GM12878 (cell line): ENCODE measurements around the gene KLHL36. TPM values are rescaled to one million over a fixed set of nuclear protein-coding genes. Genes with fewer than 3 reads are reported as not detected.

Source experiments
- BMI1 ChIP-seq: fragments of 450-650 bp; IDR thresholded peaks from 2 replicates; pipeline ENCODE4 v1.6.1; 2016; ENCODE audit warnings: mild to moderate bottlenecking, moderate library complexity, borderline replicate concordance
- EGR1 ChIP-seq, 2 experiments: IDR thresholded peaks; 1 replicate in 1 of 2; 2 replicates in 1 of 2; pipeline ENCODE4 v1.6.1; 2011 to 2012; ENCODE audit warnings: low read depth in 2 of 2, low read length in 2 of 2, borderline replicate concordance in 1 of 2, mild to moderate bottlenecking in 1 of 2, moderate library complexity in 1 of 2
- ETV6 ChIP-seq, 2 experiments: fragments of 450-650 bp in 1 of 2; IDR thresholded peaks in 1 of 2; conservative IDR thresholded peaks in 1 of 2; 2 replicates each; pipeline ENCODE4 v1.6.1; 2014; ENCODE audit warnings: antibody characterized with exemption in 1 of 2, borderline replicate concordance in 1 of 2, low read depth in 1 of 2, mild to moderate bottlenecking in 1 of 2, moderate library complexity in 1 of 2
- EZH2 ChIP-seq: IDR thresholded peaks from 2 replicates; pipeline ENCODE4 v1.6.1; 2012; ENCODE audit warnings: low read depth, mild to moderate bottlenecking, control low read depth, inconsistent platforms, low read length, borderline replicate concordance; ENCODE audit not compliant: control insufficient read depth
- IKZF1 ChIP-seq: fragments of 450-650 bp; conservative IDR thresholded peaks from 2 replicates; pipeline ENCODE4 v1.6.1; 2017; ENCODE audit warnings: antibody characterized with exemption, mild to moderate bottlenecking
- JUNB ChIP-seq: IDR thresholded peaks from 2 replicates; pipeline ENCODE4 v1.6.1; 2016; ENCODE audit warnings: antibody characterized with exemption, mild to moderate bottlenecking
- MYC ChIP-seq: IDR thresholded peaks from 2 replicates; pipeline ENCODE4 v1.6.1; 2011; ENCODE audit warnings: mild to moderate bottlenecking, low read length, moderate library complexity, inconsistent platforms; ENCODE audit not compliant: insufficient read depth, insufficient replicate concordance, insufficient read length, severe bottlenecking
- PAX5 ChIP-seq: IDR thresholded peaks from 2 replicates; pipeline ENCODE4 v1.6.1; 2011; ENCODE audit warnings: low read depth, low read length, borderline replicate concordance
- PML ChIP-seq: IDR thresholded peaks from 2 replicates; pipeline ENCODE4 v1.6.1; 2012; ENCODE audit warnings: low read length, inconsistent platforms
- RCOR1 ChIP-seq: conservative IDR thresholded peaks from 2 replicates; pipeline ENCODE4 v1.6.1; 2012; ENCODE audit warnings: low read depth, low read length, improper control_type of control experiment
- SMAD5 ChIP-seq: IDR thresholded peaks from 2 replicates; pipeline ENCODE4 v1.6.1; 2016; ENCODE audit warnings: antibody characterized with exemption, low read depth
- SREBF2 ChIP-seq: IDR thresholded peaks from 2 replicates; pipeline ENCODE4 v1.6.1; 2012; ENCODE audit warnings: mild to moderate bottlenecking, low read length
- SRF ChIP-seq, 2 experiments: IDR thresholded peaks; 2 replicates each; pipeline ENCODE4 v1.6.1; 2011; ENCODE audit warnings: low read depth in 2 of 2, low read length in 2 of 2, mild to moderate bottlenecking in 1 of 2, moderate library complexity in 1 of 2
- STAT3 ChIP-seq: IDR thresholded peaks from 2 replicates; pipeline ENCODE4 v1.6.1; 2011; ENCODE audit warnings: low read depth, low read length, improper control_type of control experiment
- TCF7 ChIP-seq: IDR thresholded peaks from 2 replicates; pipeline ENCODE4 v1.6.1; 2014; ENCODE audit warnings: antibody characterized with exemption, borderline replicate concordance
- polyA plus RNA-seq, 11 experiments: library from polyadenylated mRNA; depleted of rRNA in 4 of 11; unstranded in 6 of 11; stranded (reverse) in 5 of 11; fragments of >200 nt; fragmentation: Nextera tagmentation in 4 of 11; fragmentation: Illumina TruSeq in 1 of 11; extraction: Ambion mirVana in 4 of 11; extraction: Trizol in 1 of 11; gene quantifications; 1 replicate in 1 of 11; 2 replicates in 10 of 11; pipeline versions ENCODE4 v1.2.1 to v1.2.3, GENCODE V29; 2011 to 2016; ENCODE audit warnings: inconsistent platforms in 2 of 11, missing spikeins in 2 of 11, low read depth in 1 of 11
- total RNA-seq, 4 experiments: library from RNA; depleted of rRNA in 3 of 4; stranded (reverse); fragments of >200 nt in 3 of 4; fragmentation: Illumina TruSeq in 1 of 4; extraction: Trizol in 1 of 4; gene quantifications; 2 replicates each; pipeline versions ENCODE4 v1.2.1 to v1.2.3, GENCODE V29; 2013 to 2021
- TF ChIP-seq, protein P1 (sequence below): fragments of 450-650 bp; formaldehyde crosslinking; IDR thresholded peaks from 2 replicates; pipeline ENCODE4 v1.4.0; 2022; ENCODE audit warnings: mild to moderate bottlenecking, moderate library complexity
- TF ChIP-seq, protein P2 (sequence below): fragments of 450-650 bp; IDR thresholded peaks from 2 replicates; pipeline ENCODE4 v1.6.1; 2017; ENCODE audit warnings: low read depth, mild to moderate bottlenecking, moderate library complexity
- TF ChIP-seq, protein P3 (sequence below): IDR thresholded peaks from 2 replicates; pipeline ENCODE4 v1.6.1; 2012; ENCODE audit warnings: low read depth, low read length, improper control_type of control experiment
- TF ChIP-seq, protein P4 (sequence below): IDR thresholded peaks from 2 replicates; pipeline ENCODE4 v1.6.1; 2011; ENCODE audit warnings: low read depth, low read length, improper control_type of control experiment, borderline replicate concordance
- TF ChIP-seq, protein P5 (sequence below): fragments of 450-650 bp; IDR thresholded peaks from 2 replicates; pipeline ENCODE4 v1.6.1; 2018; ENCODE audit warnings: borderline replicate concordance, mild to moderate bottlenecking; ENCODE audit not compliant: partially characterized antibody

KLHL36 gene
- total and polyA plus RNA-seq, 10 of the 15 experiments (the other 5 are each of a cell fraction or from before 2014, with no cell fraction given), result 2.6 to 45.3 (median 16.8) TPM

DNA sequence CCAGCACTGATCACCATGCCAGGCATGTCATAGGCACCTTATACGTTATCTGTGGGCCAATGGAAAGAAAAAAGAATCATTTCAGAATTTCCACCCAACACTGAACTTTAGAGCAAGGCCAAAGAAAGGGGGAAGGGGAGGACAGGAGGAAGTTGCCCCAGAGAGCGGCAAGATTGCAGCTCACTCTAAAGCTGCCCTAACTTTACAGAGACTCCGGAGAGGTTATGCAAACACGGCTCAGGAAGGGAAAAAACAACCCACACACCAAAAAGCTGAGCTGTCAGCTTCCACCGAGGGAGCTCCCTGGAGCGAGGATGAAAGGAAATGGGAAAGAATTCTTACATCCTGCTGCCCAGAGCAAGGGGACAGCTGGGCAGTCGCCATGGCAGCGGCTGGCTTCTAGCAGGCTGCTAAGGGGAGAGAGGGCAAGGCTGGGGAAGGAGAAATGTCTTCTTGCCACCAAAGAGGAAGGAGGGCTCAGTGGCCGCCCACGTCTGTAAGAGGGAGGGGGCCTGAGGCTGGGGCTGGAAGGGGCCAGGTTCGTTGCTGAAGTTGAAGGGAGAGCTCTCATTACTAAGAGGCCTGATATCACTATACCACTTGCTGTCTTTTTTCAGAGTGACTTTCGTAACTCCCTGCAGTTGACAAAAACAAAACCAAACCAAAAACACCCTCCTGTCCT lies 48.6 kb upstream of the KLHL36 start (continued):
- TF ChIP-seq, protein P1, sequence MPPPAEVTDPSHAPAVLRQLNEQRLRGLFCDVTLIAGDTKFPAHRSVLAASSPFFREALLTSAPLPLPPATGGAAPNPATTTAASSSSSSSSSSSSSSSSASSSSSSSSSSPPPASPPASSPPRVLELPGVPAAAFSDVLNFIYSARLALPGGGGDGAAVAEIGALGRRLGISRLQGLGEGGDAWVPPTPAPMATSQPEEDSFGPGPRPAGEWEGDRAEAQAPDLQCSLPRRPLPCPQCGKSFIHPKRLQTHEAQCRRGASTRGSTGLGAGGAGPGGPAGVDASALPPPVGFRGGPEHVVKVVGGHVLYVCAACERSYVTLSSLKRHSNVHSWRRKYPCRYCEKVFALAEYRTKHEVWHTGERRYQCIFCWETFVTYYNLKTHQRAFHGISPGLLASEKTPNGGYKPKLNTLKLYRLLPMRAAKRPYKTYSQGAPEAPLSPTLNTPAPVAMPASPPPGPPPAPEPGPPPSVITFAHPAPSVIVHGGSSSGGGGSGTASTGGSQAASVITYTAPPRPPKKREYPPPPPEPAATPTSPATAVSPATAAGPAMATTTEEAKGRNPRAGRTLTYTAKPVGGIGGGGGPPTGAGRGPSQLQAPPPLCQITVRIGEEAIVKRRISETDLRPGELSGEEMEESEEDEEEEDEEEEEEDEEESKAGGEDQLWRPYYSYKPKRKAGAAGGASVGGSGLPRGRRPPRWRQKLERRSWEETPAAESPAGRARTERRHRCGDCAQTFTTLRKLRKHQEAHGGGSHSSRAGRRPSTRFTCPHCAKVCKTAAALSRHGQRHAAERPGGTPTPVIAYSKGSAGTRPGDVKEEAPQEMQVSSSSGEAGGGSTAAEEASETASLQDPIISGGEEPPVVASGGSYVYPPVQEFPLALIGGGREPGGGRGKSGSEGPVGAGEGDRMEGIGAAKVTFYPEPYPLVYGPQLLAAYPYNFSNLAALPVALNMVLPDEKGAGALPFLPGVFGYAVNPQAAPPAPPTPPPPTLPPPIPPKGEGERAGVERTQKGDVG (CRISPR knock-in tag), result no peak
- TF ChIP-seq TCF7 (no peak), JUNB (0 out of 2 replicates have a peak, but pooled peaks have one; percentile 8), EZH2 (no peak), MYC (no peak), STAT3 (no peak), IKZF1 (peak; percentile 89), ETV6 (conservative IDR thresholded peaks at IDR 0.05 in 1 of 2, IDR thresholded peaks at IDR 0.05 in 1 of 2; ENCODE audit: borderline replicate concordance in 1 of 2, low read depth in 1 of 2) (no peak), RCOR1 (no peak), EGR1 (IDR thresholded peaks at IDR 0.05; ENCODE audit: borderline replicate concordance in 1 of 2, low read depth in 2 of 2, low read length in 2 of 2) (peak in 1 of 2 experiments; percentile 92; a peak in 2 of 3 replicates), SREBF2 (no peak), PAX5 (no peak), BMI1 (peak; percentile 80), SMAD5 (no peak; the same call in 1 of the 2 replicates), SRF (IDR thresholded peaks at IDR 0.05; ENCODE audit: low read depth in 2 of 2, low read length in 2 of 2) (no peak), PML (no peak)
- TF ChIP-seq, protein P2, sequence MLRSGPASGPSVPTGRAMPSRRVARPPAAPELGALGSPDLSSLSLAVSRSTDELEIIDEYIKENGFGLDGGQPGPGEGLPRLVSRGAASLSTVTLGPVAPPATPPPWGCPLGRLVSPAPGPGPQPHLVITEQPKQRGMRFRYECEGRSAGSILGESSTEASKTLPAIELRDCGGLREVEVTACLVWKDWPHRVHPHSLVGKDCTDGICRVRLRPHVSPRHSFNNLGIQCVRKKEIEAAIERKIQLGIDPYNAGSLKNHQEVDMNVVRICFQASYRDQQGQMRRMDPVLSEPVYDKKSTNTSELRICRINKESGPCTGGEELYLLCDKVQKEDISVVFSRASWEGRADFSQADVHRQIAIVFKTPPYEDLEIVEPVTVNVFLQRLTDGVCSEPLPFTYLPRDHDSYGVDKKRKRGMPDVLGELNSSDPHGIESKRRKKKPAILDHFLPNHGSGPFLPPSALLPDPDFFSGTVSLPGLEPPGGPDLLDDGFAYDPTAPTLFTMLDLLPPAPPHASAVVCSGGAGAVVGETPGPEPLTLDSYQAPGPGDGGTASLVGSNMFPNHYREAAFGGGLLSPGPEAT, result peak; percentile 67; the same call in 1 of the 2 replicates
- TF ChIP-seq, protein P3, sequence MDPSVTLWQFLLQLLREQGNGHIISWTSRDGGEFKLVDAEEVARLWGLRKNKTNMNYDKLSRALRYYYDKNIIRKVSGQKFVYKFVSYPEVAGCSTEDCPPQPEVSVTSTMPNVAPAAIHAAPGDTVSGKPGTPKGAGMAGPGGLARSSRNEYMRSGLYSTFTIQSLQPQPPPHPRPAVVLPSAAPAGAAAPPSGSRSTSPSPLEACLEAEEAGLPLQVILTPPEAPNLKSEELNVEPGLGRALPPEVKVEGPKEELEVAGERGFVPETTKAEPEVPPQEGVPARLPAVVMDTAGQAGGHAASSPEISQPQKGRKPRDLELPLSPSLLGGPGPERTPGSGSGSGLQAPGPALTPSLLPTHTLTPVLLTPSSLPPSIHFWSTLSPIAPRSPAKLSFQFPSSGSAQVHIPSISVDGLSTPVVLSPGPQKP, result no peak
- TF ChIP-seq, protein P4, sequence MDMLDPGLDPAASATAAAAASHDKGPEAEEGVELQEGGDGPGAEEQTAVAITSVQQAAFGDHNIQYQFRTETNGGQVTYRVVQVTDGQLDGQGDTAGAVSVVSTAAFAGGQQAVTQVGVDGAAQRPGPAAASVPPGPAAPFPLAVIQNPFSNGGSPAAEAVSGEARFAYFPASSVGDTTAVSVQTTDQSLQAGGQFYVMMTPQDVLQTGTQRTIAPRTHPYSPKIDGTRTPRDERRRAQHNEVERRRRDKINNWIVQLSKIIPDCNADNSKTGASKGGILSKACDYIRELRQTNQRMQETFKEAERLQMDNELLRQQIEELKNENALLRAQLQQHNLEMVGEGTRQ, result no peak
- TF ChIP-seq, protein P5, sequence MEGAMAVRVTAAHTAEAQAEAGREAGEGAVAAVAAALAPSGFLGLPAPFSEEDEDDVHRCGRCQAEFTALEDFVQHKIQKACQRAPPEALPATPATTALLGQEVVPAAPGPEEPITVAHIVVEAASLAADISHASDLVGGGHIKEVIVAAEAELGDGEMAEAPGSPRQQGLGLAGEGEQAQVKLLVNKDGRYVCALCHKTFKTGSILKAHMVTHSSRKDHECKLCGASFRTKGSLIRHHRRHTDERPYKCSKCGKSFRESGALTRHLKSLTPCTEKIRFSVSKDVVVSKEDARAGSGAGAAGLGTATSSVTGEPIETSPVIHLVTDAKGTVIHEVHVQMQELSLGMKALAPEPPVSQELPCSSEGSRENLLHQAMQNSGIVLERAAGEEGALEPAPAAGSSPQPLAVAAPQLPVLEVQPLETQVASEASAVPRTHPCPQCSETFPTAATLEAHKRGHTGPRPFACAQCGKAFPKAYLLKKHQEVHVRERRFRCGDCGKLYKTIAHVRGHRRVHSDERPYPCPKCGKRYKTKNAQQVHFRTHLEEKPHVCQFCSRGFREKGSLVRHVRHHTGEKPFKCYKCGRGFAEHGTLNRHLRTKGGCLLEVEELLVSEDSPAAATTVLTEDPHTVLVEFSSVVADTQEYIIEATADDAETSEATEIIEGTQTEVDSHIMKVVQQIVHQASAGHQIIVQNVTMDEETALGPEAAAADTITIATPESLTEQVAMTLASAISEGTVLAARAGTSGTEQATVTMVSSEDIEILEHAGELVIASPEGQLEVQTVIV, result no peak
